GM12892 (cell line): ENCODE measurements around the gene LBHD1.

Experiments used
- POLR2A ChIP-seq: IDR thresholded peaks from 2 replicates; pipeline ENCODE4 v1.6.1; 2011; ENCODE audit warnings: low read depth, low read length, control low read depth
- POLR2AphosphoS5 ChIP-seq: IDR thresholded peaks from 2 replicates; pipeline ENCODE4 v1.6.1; 2011; ENCODE audit warnings: low read depth, low read length, control low read depth

- TF ChIP-seq POLR2AphosphoS5, result no peak
- no peak for TF ChIP-seq POLR2A
Measured at GRCh38 chr11:62614275-62614674, 57.8 kb downstream of the LBHD1 start.
